Neural cell (in vitro differentiated cells): ENCODE data around the gene EHMT2. TPM values are rescaled to one million over a fixed set of nuclear protein-coding genes. Genes with fewer than 3 reads are reported as not detected.

ENCODE experiments used
- H2AFZ ChIP-seq: fragments of 200-600, 300-800 bp; sonication (generic), shearing (Covaris generic); 2 replicates; pipeline ENCODE4 v1.6.0; 2014; ENCODE audit warnings: low read depth, mild to moderate bottlenecking, antibody characterized with exemption, low read length, moderate library complexity
- H3F3A ChIP-seq: fragments of 200-600 bp; shearing (Covaris generic); 2 replicates; pipeline ENCODE4 v1.6.1; 2016; ENCODE audit warnings: mild to moderate bottlenecking, moderate library complexity, mixed read lengths, antibody characterized with exemption, low read length; ENCODE audit not compliant: insufficient read depth, poor library complexity, severe bottlenecking
- H3K27ac ChIP-seq: fragments of 200-600, 300-800 bp; sonication (generic), shearing (Covaris generic); 2 replicates; pipeline ENCODE4 v1.5.1; 2014; ENCODE audit warnings: mild to moderate bottlenecking, low read length, moderate library complexity
- H3K27me3 ChIP-seq: fragments of 300-800, 200-600 bp; sonication (generic), shearing (Covaris generic); 2 replicates; pipeline ENCODE4 v1.6.0; 2014; ENCODE audit warnings: mild to moderate bottlenecking, low read depth, low read length, moderate library complexity; ENCODE audit not compliant: insufficient read depth
- H3K36me3 ChIP-seq: fragments of 300-800, 200-600 bp; sonication (generic), shearing (Covaris generic); 2 replicates; pipeline ENCODE4 v1.5.1; 2014; ENCODE audit warnings: mild to moderate bottlenecking, antibody characterized with exemption, low read length, moderate library complexity; ENCODE audit not compliant: insufficient read depth
- H3K4me2 ChIP-seq: fragments of 300-800, 200-600 bp; sonication (generic), shearing (Covaris generic); 2 replicates; pipeline ENCODE4 v1.6.0; 2014; ENCODE audit warnings: mild to moderate bottlenecking, low read length
- H3K4me3 ChIP-seq: fragments of 300-800, 200-600 bp; sonication (generic), shearing (Covaris generic); 2 replicates; pipeline ENCODE4 v1.5.1; 2014; ENCODE audit warnings: mild to moderate bottlenecking, low read length, moderate library complexity
- H3K79me2 ChIP-seq: fragments of 200-600 bp; shearing (Covaris generic); replicated peaks from 2 replicates; pipeline ENCODE4 v1.6.0; 2014; ENCODE audit warnings: mild to moderate bottlenecking, low read length, moderate library complexity; ENCODE audit not compliant: insufficient read depth
- H3K9ac ChIP-seq: fragments of 300-800, 200-600 bp; sonication (generic), shearing (Covaris generic); 2 replicates; pipeline ENCODE4 v1.6.1; 2016; ENCODE audit warnings: mild to moderate bottlenecking, low read length, mixed read lengths
- H3K9me2 ChIP-seq: fragments of 200-600 bp; shearing (Covaris generic); 2 replicates; pipeline ENCODE4 v1.6.1; 2016; ENCODE audit warnings: mild to moderate bottlenecking, low read length, mixed read lengths; ENCODE audit not compliant: insufficient read depth
- H3K9me3 ChIP-seq: fragments of 200-600, 300-800 bp; sonication (generic), shearing (Covaris generic); 2 replicates; pipeline ENCODE4 v1.6.1; 2016; ENCODE audit warnings: mild to moderate bottlenecking, mixed run types, low read length, moderate library complexity, mixed read lengths
- H4K20me1 ChIP-seq: fragments of 200-600 bp; shearing (Covaris generic); 2 replicates; pipeline ENCODE4 v1.6.1; 2016; ENCODE audit warnings: mild to moderate bottlenecking, mixed run types; ENCODE audit not compliant: insufficient read depth
- EP300 ChIP-seq: fragments of 450-650 bp; conservative IDR thresholded peaks from 2 replicates; pipeline ENCODE4 v1.6.1; 2014; ENCODE audit warnings: antibody characterized with exemption, mild to moderate bottlenecking, moderate library complexity; ENCODE audit not compliant: poor library complexity, severe bottlenecking
- EZH2 ChIP-seq: fragments of 200-600, 300-800 bp; shearing (Covaris generic), sonication (generic); IDR thresholded peaks from 2 replicates; pipeline ENCODE4 v1.6.1; 2014; ENCODE audit warnings: antibody characterized with exemption, low read length, borderline replicate concordance, mild to moderate bottlenecking; ENCODE audit not compliant: insufficient read depth, poor library complexity, severe bottlenecking
- MXI1 ChIP-seq: fragments of 450-650 bp; conservative IDR thresholded peaks from 2 replicates; pipeline ENCODE4 v1.6.1; 2014; ENCODE audit warnings: antibody characterized with exemption, mild to moderate bottlenecking; ENCODE audit not compliant: poor library complexity, severe bottlenecking
- POLR2AphosphoS5 ChIP-seq: IDR thresholded peaks from 2 replicates; pipeline ENCODE4 v1.6.1; 2012
- RAD21 ChIP-seq: fragments of 450-650 bp; conservative IDR thresholded peaks from 2 replicates; pipeline ENCODE4 v1.6.1; 2014; ENCODE audit warnings: antibody characterized with exemption, mild to moderate bottlenecking, moderate library complexity
- REST ChIP-seq: IDR thresholded peaks from 2 replicates; pipeline ENCODE4 v1.6.1; 2012; ENCODE audit warnings: borderline replicate concordance
- SMC3 ChIP-seq: fragments of 450-650 bp; conservative IDR thresholded peaks from 2 replicates; pipeline ENCODE4 v1.6.1; 2014; ENCODE audit warnings: antibody characterized with exemption, mild to moderate bottlenecking, moderate library complexity; ENCODE audit not compliant: poor library complexity
- TAF1 ChIP-seq: IDR thresholded peaks from 2 replicates; pipeline ENCODE4 v1.6.1; 2012; ENCODE audit warnings: low read depth
- polyA plus RNA-seq: library from polyadenylated mRNA; depleted of rRNA; stranded (reverse); fragments of >200 nt; gene quantifications from 2 replicates; pipeline ENCODE4 v1.2.3, GENCODE V29; 2014
- TF ChIP-seq, protein P1 (sequence below): fragments of 450-650 bp; IDR thresholded peaks from 2 replicates; pipeline ENCODE4 v1.5.1; 2014; ENCODE audit warnings: antibody characterized with exemption, mild to moderate bottlenecking, moderate library complexity; ENCODE audit not compliant: poor library complexity, severe bottlenecking

EHMT2 gene
- polyA plus RNA-seq, 1 donor from 2014 or later = 102 TPM

GRCh38 chr6:31861919-31862343, 35.6 kb downstream of the EHMT2 start:
- Histone ChIP-seq H3K9me3 (no peaks in the 10 kb centered on the region), H3K4me2 (peak overlapping the region; percentile 68), H3K27ac (peak overlapping the region; percentile 82), H3F3A (no peaks in the 10 kb centered on the region), H3K27me3 (no peaks in the 10 kb centered on the region), H3K9ac (peak overlapping the region; percentile 92), H2AFZ (peak overlapping the region; percentile 42), H3K9me2 (no peaks in the 10 kb centered on the region), H3K79me2 (peaks cover 8% of the 10 kb centered on the region), H3K4me3 (peak overlapping the region; percentile 90), H4K20me1 (no peaks in the 10 kb centered on the region), H3K36me3 (no peaks in the 10 kb centered on the region)
- TF ChIP-seq SMC3 (no peak), EZH2 (no peak), POLR2AphosphoS5 (no peak), REST (no peak), RAD21 (no peak), TAF1 (no peak), MXI1 (no peak)
- TF ChIP-seq, protein P1, sequence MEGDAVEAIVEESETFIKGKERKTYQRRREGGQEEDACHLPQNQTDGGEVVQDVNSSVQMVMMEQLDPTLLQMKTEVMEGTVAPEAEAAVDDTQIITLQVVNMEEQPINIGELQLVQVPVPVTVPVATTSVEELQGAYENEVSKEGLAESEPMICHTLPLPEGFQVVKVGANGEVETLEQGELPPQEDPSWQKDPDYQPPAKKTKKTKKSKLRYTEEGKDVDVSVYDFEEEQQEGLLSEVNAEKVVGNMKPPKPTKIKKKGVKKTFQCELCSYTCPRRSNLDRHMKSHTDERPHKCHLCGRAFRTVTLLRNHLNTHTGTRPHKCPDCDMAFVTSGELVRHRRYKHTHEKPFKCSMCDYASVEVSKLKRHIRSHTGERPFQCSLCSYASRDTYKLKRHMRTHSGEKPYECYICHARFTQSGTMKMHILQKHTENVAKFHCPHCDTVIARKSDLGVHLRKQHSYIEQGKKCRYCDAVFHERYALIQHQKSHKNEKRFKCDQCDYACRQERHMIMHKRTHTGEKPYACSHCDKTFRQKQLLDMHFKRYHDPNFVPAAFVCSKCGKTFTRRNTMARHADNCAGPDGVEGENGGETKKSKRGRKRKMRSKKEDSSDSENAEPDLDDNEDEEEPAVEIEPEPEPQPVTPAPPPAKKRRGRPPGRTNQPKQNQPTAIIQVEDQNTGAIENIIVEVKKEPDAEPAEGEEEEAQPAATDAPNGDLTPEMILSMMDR = no peak

- no peaks in the 10 kb centered on the region for H3K9me3 ChIP-seq
- H3K4me2 ChIP-seq = no peak overlapping the region
- peak overlapping the region; percentile 90 for H3K4me3 ChIP-seq
Measured at GRCh38 chr6:31861150-31861549, 36.3 kb downstream of the EHMT2 start.

More at GRCh38 chr6:31861150-31861549, 36.3 kb downstream of the EHMT2 start:
- TF ChIP-seq MXI1 = no peak
- no peak for TF ChIP-seq TAF1
- TF ChIP-seq EZH2 = no peak
- TF ChIP-seq POLR2AphosphoS5 = no peak
- no peak for TF ChIP-seq RAD21
- no peak for TF ChIP-seq REST
- TF ChIP-seq, protein P1 = no peak
- TF ChIP-seq EP300 = no peak
- no peak for TF ChIP-seq SMC3
- no peak overlapping the region for H3K9ac ChIP-seq
- no peak overlapping the region for H3K27ac ChIP-seq
- no peak overlapping the region for H2AFZ ChIP-seq
- H3K36me3 ChIP-seq = no peaks in the 10 kb centered on the region
- no peaks in the 10 kb centered on the region for H3F3A ChIP-seq
- H3K9me2 ChIP-seq = no peaks in the 10 kb centered on the region
- H3K27me3 ChIP-seq = no peaks in the 10 kb centered on the region
- no peaks in the 10 kb centered on the region for H4K20me1 ChIP-seq
- H3K79me2 ChIP-seq = peaks cover 8% of the 10 kb centered on the region
